Fibroblast of lung (primary cell): Measurements from ENCODE around the gene HP1BP3. TPM values are rescaled to one million over a fixed set of nuclear protein-coding genes. Genes with fewer than 3 reads are reported as not detected.

ENCODE experiments used
- DNase-seq, 2 donors: peaks; one replicate each; pipeline versions ENCODE4 v3.0.0 to v3.0.0-alpha.2; 2010; ENCODE audit warnings: low read depth in 2 of 2
- H2AFZ ChIP-seq: 2 replicates; pipeline ENCODE4 v1.5.1; 2012; ENCODE audit warnings: low read length, control low read depth, inconsistent platforms
- H3K27ac ChIP-seq: 2 replicates; pipeline ENCODE4 v1.5.1; 2011; ENCODE audit warnings: low read length, control low read depth; ENCODE audit not compliant: insufficient read depth
- H3K27me3 ChIP-seq: 2 replicates; pipeline ENCODE4 v1.5.1; 2011; ENCODE audit warnings: mild to moderate bottlenecking, low read length; ENCODE audit not compliant: control insufficient read depth, insufficient read depth
- H3K36me3 ChIP-seq: 2 replicates; pipeline ENCODE4 v1.5.1; 2011; ENCODE audit warnings: low read length; ENCODE audit not compliant: control insufficient read depth, insufficient read depth
- H3K4me1 ChIP-seq: 2 replicates; pipeline ENCODE4 v1.5.1; 2011; ENCODE audit warnings: low read length; ENCODE audit not compliant: control insufficient read depth, insufficient read depth; ENCODE audit errors: extremely low read depth
- H3K4me2 ChIP-seq: 2 replicates; pipeline ENCODE4 v1.5.1; 2011; ENCODE audit warnings: low read length, control low read depth; ENCODE audit not compliant: insufficient read depth; ENCODE audit errors: extremely low read depth
- H3K4me3 ChIP-seq, 4 experiments: fragments of 200-600 bp in 1 of 4; sonication (generic) in 1 of 4; replicated peaks in 1 of 4; 2 replicates each; pipeline ENCODE4 v1.5.1; 2011 to 2016; ENCODE audit warnings: low read length in 4 of 4, low read depth in 3 of 4, mild to moderate bottlenecking in 3 of 4, control low read depth in 2 of 4, inconsistent platforms in 1 of 4, mixed read lengths in 1 of 4; ENCODE audit not compliant: insufficient read depth in 1 of 4; ENCODE audit errors: control extremely low read depth in 1 of 4
- H3K79me2 ChIP-seq: 2 replicates; pipeline ENCODE4 v1.5.1; 2012; ENCODE audit warnings: mild to moderate bottlenecking, low read length, inconsistent platforms; ENCODE audit not compliant: control insufficient read depth, insufficient read depth
- H3K9ac ChIP-seq: 2 replicates; pipeline ENCODE4 v1.5.1; 2011; ENCODE audit warnings: mild to moderate bottlenecking, low read length, control low read depth; ENCODE audit not compliant: insufficient read depth
- H3K9me3 ChIP-seq: 2 replicates; pipeline ENCODE4 v1.5.1; 2012; ENCODE audit warnings: low read depth, low read length; ENCODE audit not compliant: control insufficient read depth, insufficient read depth
- H4K20me1 ChIP-seq: 2 replicates; pipeline ENCODE4 v1.5.1; 2011; ENCODE audit warnings: low read length; ENCODE audit not compliant: control insufficient read depth, insufficient read depth; ENCODE audit errors: extremely low read depth
- CTCF ChIP-seq, 2 donors: IDR thresholded peaks in 1 of 2; conservative IDR thresholded peaks in 1 of 2; 1 replicate in 1 of 2; 2 replicates in 1 of 2; pipeline ENCODE4 v1.5.1; 2011 to 2012; ENCODE audit warnings: low read length in 2 of 2, control low read depth in 1 of 2, inconsistent platforms in 1 of 2, low read depth in 1 of 2, mild to moderate bottlenecking in 1 of 2
- EZH2 ChIP-seq: IDR thresholded peaks from 2 replicates; pipeline ENCODE4 v1.5.1; 2012; ENCODE audit warnings: low read length, control low read depth, mild to moderate bottlenecking; ENCODE audit errors: missing control alignments
- polyA plus RNA-seq, 2 donors: library from polyadenylated mRNA; depleted of rRNA in 1 of 2; stranded (reverse) in 1 of 2; unstranded in 1 of 2; fragments of >200 nt; gene quantifications; 2 replicates each; pipeline ENCODE4 v1.2.1, GENCODE V29; 2011 to 2012; ENCODE audit warnings: missing spikeins in 1 of 2
- total RNA-seq: library from RNA; depleted of rRNA; stranded (reverse); fragments of >200 nt; gene quantifications from 2 replicates; pipeline ENCODE4 v1.2.1, GENCODE V29; 2014

HP1BP3 gene
- total and polyA plus RNA-seq, 2 donors (not counting 1 experiment from before 2014, with no cell fraction given) = 201 to 255 TPM

DNA sequence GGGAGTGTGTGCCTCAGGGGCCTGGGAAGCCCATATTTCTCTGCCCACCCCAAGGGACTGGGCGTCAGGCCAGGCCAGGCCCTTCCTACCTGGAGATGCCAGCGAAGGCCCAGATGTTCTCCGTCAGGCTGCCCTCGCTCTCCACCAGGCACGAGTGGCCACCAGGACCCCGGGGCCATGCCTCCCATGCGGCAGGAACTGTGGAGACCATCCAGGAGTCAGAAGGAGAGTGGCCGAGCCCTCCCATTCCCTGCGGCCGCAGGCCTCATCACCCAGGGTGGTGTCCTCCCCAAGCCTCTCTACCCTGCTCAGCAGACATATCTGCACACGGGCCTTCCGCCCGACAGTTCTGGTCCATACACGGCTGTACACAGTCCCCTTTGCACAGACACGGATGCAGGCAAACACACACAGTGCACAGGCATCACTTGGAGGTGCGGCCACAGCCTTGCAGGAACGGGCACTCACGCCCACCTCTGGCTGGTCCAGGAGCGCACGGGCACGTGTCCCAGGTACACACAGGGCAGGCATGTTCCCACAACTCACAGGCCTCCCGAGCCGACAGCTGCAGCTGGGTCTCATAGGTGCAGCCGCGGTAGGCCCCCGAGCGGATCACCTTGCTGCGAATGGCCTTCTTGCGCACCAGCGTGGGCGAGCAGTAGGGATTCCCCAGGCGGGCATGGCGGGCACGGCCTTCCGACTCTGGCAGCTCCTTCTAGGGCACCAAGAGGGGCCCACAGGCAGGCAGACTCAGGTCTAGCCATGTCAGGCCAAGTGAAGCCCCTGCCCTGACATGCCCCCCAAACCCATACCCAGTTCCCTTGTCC, 63.4 kb downstream of the HP1BP3 start:
- no peak overlapping the region for H2AFZ ChIP-seq
- no peaks in the 10 kb centered on the region for H3K4me1 ChIP-seq
- H4K20me1 ChIP-seq = no peaks in the 10 kb centered on the region
- H3K9me3 ChIP-seq = no peaks in the 10 kb centered on the region
- H3K36me3 ChIP-seq = peaks cover 3% of the 10 kb centered on the region
- H3K27ac ChIP-seq = no peak overlapping the region
- H3K4me3 ChIP-seq = no peak overlapping the region
- no peak overlapping the region for H3K4me2 ChIP-seq
- no peak overlapping the region for H3K9ac ChIP-seq
- H3K27me3 ChIP-seq = no peaks in the 10 kb centered on the region
- DNase-seq = no peak
- H3K79me2 ChIP-seq = no peaks in the 10 kb centered on the region
- TF ChIP-seq EZH2 (no peak), CTCF (conservative IDR thresholded peaks at IDR 0.05 in 1 of 2, IDR thresholded peaks at IDR 0.05 in 1 of 2; ENCODE audit: low read depth in 1 of 2, low read length in 2 of 2) (no peak)

GRCh38 chr1:20723159-20723536, 64.0 kb downstream of the HP1BP3 start:
- no peak overlapping the region for H3K4me2 ChIP-seq
- H3K27ac ChIP-seq = no peak overlapping the region
- no peak overlapping the region for H3K9ac ChIP-seq
- H3K9me3 ChIP-seq = no peaks in the 10 kb centered on the region
- H3K79me2 ChIP-seq = no peaks in the 10 kb centered on the region
- no peak for DNase-seq
- no peaks in the 10 kb centered on the region for H4K20me1 ChIP-seq
- peaks cover 3% of the 10 kb centered on the region for H3K36me3 ChIP-seq
- H3K27me3 ChIP-seq = no peaks in the 10 kb centered on the region
- H2AFZ ChIP-seq = no peak overlapping the region
- H3K4me1 ChIP-seq = no peaks in the 10 kb centered on the region
- no peak overlapping the region for H3K4me3 ChIP-seq
- TF ChIP-seq CTCF (conservative IDR thresholded peaks at IDR 0.05 in 1 of 2, IDR thresholded peaks at IDR 0.05 in 1 of 2; ENCODE audit: low read depth in 1 of 2, low read length in 2 of 2) (no peak), EZH2 (no peak)

GRCh38 chr1:20721117-20722061, 65.7 kb downstream of the HP1BP3 start:
- H3K79me2 ChIP-seq = no peaks in the 10 kb centered on the region
- DNase-seq = no peak
- peaks cover 3% of the 10 kb centered on the region for H3K36me3 ChIP-seq
- H2AFZ ChIP-seq = no peak overlapping the region
- H3K27ac ChIP-seq = no peak overlapping the region
- no peaks in the 10 kb centered on the region for H3K9me3 ChIP-seq
- no peaks in the 10 kb centered on the region for H3K27me3 ChIP-seq
- no peak overlapping the region for H3K9ac ChIP-seq
- no peak overlapping the region for H3K4me2 ChIP-seq
- H4K20me1 ChIP-seq = no peaks in the 10 kb centered on the region
- H3K4me1 ChIP-seq = peaks cover 2% of the 10 kb centered on the region
- TF ChIP-seq CTCF (conservative IDR thresholded peaks at IDR 0.05 in 1 of 2, IDR thresholded peaks at IDR 0.05 in 1 of 2; ENCODE audit: low read depth in 1 of 2, low read length in 2 of 2) (no peak), EZH2 (no peak)
- H3K4me3 ChIP-seq = no peak overlapping the region
